Osteocyte (in vitro differentiated cells): ENCODE results near the gene CDC25B. TPM values are rescaled to one million over a fixed set of nuclear protein-coding genes. Genes with fewer than 3 reads are reported as not detected.

Source experiments
- DNase-seq: peaks from one replicate; pipeline ENCODE4 v3.0.0; 2021; ENCODE audit warnings: mixed read lengths; ENCODE audit not compliant: unreplicated experiment; ENCODE audit errors: extremely low spot score
- H3K27ac Mint-ChIP-seq: one replicate; pipeline ENCODE4 v1.8.0; 2021; ENCODE audit warnings: mild to moderate bottlenecking, mixed read lengths; ENCODE audit not compliant: unreplicated experiment
- H3K27me3 Mint-ChIP-seq: one replicate; pipeline ENCODE4 v1.8.0; 2021; ENCODE audit warnings: mixed read lengths; ENCODE audit not compliant: unreplicated experiment
- H3K36me3 Mint-ChIP-seq: one replicate; pipeline ENCODE4 v1.8.0; 2021; ENCODE audit warnings: mixed read lengths; ENCODE audit not compliant: unreplicated experiment
- H3K4me1 Mint-ChIP-seq: one replicate; pipeline ENCODE4 v1.8.0; 2021; ENCODE audit warnings: mixed read lengths; ENCODE audit not compliant: unreplicated experiment
- H3K4me3 Mint-ChIP-seq: one replicate; pipeline ENCODE4 v1.8.0; 2021; ENCODE audit warnings: mild to moderate bottlenecking, moderate library complexity, mixed read lengths; ENCODE audit not compliant: unreplicated experiment
- H3K9me3 Mint-ChIP-seq: one replicate; pipeline ENCODE4 v1.8.0; 2021; ENCODE audit warnings: mixed read lengths; ENCODE audit not compliant: unreplicated experiment
- total RNA-seq: library from RNA; stranded (reverse); gene quantifications from 2 replicates; pipeline ENCODE4 v1.2.1, GENCODE V29; 2021
- TF ChIP-seq, protein P1 (sequence below): fragments of 200-600 bp; sonication (generic); IDR thresholded peaks from 2 replicates; pipeline ENCODE4 v1.5.0; 2021; ENCODE audit warnings: antibody characterized with exemption, mild to moderate bottlenecking, moderate library complexity

Gene CDC25B
- total RNA-seq, 1 donor from 2014 or later: 197 TPM

DNA sequence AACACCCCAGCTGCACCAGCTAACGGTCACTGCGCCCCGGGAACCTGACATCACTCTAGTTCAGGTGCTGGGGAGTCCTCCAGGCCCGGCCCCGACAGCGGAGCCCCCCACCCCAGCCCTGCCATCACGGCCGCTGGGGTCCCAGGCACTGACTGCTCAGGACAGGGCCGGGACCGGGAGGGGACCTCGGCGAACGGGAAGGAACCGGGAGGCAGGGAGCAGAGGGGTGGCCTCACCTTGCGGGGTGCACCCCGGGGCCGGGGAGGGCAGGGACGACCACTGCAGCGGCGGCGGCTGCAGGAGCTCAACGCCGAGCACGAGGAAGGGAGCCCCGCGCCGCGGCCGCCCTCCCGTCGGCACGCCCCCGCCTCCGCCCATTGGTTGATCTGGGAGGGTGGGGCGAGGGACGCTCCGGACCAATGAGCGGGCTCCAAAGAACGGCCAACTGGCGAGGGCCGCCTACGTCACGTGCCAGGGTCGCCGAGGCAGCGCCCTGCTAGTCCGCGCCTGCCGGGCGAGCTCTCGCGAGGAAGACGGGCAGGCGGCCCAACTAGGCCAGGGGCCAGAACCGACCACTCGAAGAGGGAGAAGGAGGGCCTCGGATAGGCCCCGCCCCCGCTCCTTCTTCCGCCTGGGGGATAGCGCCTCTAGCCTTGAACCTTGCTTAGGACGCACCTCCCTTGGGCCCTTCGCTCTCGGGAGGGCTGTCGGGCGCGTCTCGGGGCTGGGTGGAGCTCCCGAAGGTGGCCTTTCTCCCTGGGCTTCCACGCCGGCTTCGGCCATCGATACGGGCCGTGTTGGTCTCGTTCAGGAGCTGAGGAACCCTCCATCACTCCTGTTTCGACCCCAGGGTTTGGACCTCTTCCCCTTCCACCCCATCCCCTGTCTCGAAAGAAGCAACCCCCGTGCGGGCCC is 28.4 kb upstream of the CDC25B start, which contains the start of gene ADISSP:
Gene ADISSP, minus strand, starts transcription at position 327 of the 915 bp plus-strand sequence. CDS start 7,653 bp downstream, outside the sequence.
- H3K4me1 Mint-ChIP-seq: peaks cover 27% of the 10 kb centered on the region
- H3K36me3 Mint-ChIP-seq: no peaks in the 10 kb centered on the region
- peak within 1 kb of the TSS; percentile 89 for H3K4me3 Mint-ChIP-seq
- peak within 1 kb of the TSS; percentile 97 for H3K27ac Mint-ChIP-seq
- H3K9me3 Mint-ChIP-seq: no peaks in the 10 kb centered on the region
- TF ChIP-seq, protein P1, sequence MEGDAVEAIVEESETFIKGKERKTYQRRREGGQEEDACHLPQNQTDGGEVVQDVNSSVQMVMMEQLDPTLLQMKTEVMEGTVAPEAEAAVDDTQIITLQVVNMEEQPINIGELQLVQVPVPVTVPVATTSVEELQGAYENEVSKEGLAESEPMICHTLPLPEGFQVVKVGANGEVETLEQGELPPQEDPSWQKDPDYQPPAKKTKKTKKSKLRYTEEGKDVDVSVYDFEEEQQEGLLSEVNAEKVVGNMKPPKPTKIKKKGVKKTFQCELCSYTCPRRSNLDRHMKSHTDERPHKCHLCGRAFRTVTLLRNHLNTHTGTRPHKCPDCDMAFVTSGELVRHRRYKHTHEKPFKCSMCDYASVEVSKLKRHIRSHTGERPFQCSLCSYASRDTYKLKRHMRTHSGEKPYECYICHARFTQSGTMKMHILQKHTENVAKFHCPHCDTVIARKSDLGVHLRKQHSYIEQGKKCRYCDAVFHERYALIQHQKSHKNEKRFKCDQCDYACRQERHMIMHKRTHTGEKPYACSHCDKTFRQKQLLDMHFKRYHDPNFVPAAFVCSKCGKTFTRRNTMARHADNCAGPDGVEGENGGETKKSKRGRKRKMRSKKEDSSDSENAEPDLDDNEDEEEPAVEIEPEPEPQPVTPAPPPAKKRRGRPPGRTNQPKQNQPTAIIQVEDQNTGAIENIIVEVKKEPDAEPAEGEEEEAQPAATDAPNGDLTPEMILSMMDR: no peak
- H3K27me3 Mint-ChIP-seq: no peaks in the 10 kb centered on the region
- DNase-seq: peak; percentile 100

DNA sequence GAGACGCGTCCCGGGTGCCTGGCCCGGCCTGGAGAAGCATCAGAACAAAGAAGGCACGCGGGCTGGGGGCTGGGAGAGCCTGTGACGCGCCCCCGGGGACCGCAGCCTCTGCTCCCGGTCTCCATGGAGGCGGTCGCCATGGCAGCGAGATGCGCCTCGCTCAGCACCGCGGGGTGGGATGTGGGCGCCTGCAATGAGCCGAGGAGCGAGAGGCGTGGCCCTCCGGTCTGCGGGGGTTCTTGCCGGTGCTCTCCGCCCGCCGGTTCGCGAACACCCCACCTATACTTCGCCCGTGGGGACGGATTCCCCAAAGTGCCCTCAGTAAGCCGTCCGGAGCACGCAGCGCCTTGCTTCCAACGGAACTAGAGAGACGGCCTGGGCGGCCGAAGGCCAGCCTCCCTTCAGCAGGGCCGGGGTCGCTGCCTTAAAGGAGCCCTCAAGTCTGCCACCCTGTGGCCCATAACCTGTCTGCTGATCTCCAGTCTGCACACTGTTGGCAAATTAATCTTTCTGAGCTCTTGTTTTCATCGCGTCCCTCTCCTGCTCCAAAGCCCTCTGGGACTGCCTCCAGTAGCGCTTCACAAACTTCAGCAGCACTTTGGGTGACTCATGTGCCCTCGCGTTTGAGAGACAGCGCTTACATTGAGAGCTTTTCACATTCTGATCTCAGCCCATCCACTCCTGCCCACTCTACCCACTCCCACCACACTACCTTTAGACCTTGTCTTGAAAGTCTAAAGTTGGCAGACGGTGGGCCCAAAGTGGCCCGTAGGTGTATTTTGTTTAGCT is 27.6 kb upstream of the CDC25B start:
- Mint-ChIP-seq H3K27me3 (no peaks in the 10 kb centered on the region), H3K27ac (peak overlapping the region; percentile 97), H3K4me1 (peaks cover 27% of the 10 kb centered on the region), H3K36me3 (no peaks in the 10 kb centered on the region), H3K9me3 (no peaks in the 10 kb centered on the region), H3K4me3 (peak overlapping the region; percentile 89)
- TF ChIP-seq, protein P1: peak; percentile 70
- peak; percentile 93 for DNase-seq

DNA sequence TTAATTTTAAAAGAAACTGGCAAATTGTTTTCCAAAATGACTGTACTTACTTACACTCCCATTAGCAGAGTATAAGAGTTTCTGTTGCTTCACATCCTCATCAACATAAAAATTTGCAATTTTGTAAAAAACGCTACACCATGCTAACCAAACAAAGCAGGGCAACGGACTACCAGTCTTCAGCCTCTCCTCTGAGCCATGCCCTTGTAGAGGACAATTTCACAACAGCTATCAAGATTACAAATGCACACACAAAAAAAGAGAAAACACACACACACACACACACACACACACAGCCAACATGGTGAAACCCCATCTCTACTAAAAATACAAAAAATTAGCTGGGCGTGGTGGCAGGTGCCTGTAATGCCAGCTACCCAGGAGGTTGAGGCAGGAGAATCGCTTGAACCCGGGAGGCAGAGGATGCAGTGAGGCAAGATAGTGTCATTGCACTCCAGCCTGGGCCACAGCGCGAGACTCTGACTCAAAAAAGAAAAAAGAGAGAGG is 24.5 kb upstream of the CDC25B start:
- no peak for DNase-seq
- TF ChIP-seq, protein P1: no peak
- H3K4me1 Mint-ChIP-seq: peaks cover 14% of the 10 kb centered on the region
- H3K27me3 Mint-ChIP-seq: no peaks in the 10 kb centered on the region
- H3K4me3 Mint-ChIP-seq: no peak overlapping the region
- H3K36me3 Mint-ChIP-seq: no peaks in the 10 kb centered on the region
- no peak overlapping the region for H3K27ac Mint-ChIP-seq
- no peaks in the 10 kb centered on the region for H3K9me3 Mint-ChIP-seq

DNA sequence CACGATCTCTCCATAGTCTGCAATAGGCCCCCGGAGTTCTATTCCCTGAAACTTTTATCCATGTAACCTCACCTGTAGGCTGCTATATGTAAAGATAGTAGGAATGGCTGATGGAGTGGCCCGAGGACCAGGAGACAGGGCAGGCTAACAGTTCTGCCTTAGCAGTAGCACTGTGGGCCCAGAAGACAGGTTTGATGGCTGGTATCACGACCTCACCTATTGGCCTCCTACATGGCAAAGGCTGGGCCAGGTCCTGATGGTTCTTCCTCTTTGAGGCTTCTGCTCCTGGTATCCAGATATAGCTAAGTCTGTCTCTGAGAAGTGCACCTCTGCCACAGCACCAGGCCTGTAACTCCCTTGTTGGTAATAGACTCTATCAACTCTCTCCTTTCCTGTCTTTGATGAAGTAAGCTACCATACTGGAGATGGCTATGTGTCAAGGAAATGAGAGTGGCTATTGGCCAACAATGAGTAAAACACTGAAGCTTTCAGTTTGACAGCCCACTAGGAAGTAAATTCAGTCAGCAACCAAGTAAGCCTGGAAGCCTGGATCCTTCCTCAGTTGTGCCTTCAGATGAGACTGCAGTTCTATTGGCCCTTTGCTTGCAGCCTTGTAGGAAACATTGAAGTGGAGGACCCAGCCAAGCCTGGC is 20.5 kb upstream of the CDC25B start:
- DNase-seq: no peak
- H3K4me3 Mint-ChIP-seq: no peak overlapping the region
- peaks cover 14% of the 10 kb centered on the region for H3K4me1 Mint-ChIP-seq
- H3K9me3 Mint-ChIP-seq: no peaks in the 10 kb centered on the region
- TF ChIP-seq, protein P1: no peak
- no peaks in the 10 kb centered on the region for H3K36me3 Mint-ChIP-seq
- H3K27ac Mint-ChIP-seq: no peak overlapping the region
- H3K27me3 Mint-ChIP-seq: no peaks in the 10 kb centered on the region
